D721Med (cell line): Measurements from ENCODE around the gene PAPSS2.
A peak's percentile ranks its signal among the peaks of the same experiment; 100 is the strongest.
"Not testable (repeated sequence)": the region's sequence is repeated elsewhere in the genome, so short reads cannot be mapped to it uniquely, and the experiment has no call there.

Experiments used
- DNase-seq: peaks from one replicate; pipeline ENCODE4 v3.0.0; 2011; ENCODE audit warnings: low spot score; ENCODE audit not compliant: insufficient read length
- FAIRE-seq: peaks from 2 replicates; lab custom pipeline; 2011; peaks lifted over from hg19 to GRCh38; lab: Jason Lieb, UNC
- CTCF ChIP-seq: IDR thresholded peaks from 2 replicates; pipeline ENCODE4 v1.5.1; 2012; ENCODE audit warnings: mild to moderate bottlenecking, control low read depth; ENCODE audit not compliant: insufficient read depth; ENCODE audit errors: missing control alignments

PAPSS2 gene

GRCh38 chr10:87721781-87722180 lies 62.1 kb downstream of the PAPSS2 start:
- DNase-seq = no peak
- no peak for TF ChIP-seq CTCF

GRCh38 chr10:87722716-87723115 lies 63.0 kb downstream of the PAPSS2 start:
- FAIRE-seq (no peak), DNase-seq (no peak)
- TF ChIP-seq CTCF = no peak

More at GRCh38 chr10:87721781-87722180, 62.1 kb downstream of the PAPSS2 start:
- FAIRE-seq = no peak

- no peak for TF ChIP-seq CTCF
- no peak for FAIRE-seq
- DNase-seq = no peak
These were observed 63.8 kb downstream of the PAPSS2 start for GRCh38 chr10:87723500-87723899.

- DNase-seq (no peak), FAIRE-seq (no peak)
- no peak for TF ChIP-seq CTCF
These were observed 65.1 kb downstream of the PAPSS2 start for GRCh38 chr10:87724789-87725188.

GRCh38 chr10:87729940-87730339 lies 70.3 kb downstream of the PAPSS2 start:
- no peak for TF ChIP-seq CTCF
- FAIRE-seq (no peak), DNase-seq (no peak)

GRCh38 chr10:87733081-87733480 lies 73.4 kb downstream of the PAPSS2 start:
- FAIRE-seq (no peak), DNase-seq (no peak)
- TF ChIP-seq CTCF = no peak

- peak; percentile 80 for TF ChIP-seq CTCF
- peak; percentile 16 for FAIRE-seq
- DNase-seq = peak; percentile 27
These were observed 75.5 kb downstream of the PAPSS2 start for GRCh38 chr10:87734987-87735827.

GRCh38 chr10:87738253-87738652 lies 78.6 kb downstream of the PAPSS2 start:
- not testable (repeated sequence) for FAIRE-seq, DNase-seq
